ENCODE results near the gene MEP1A.
"Not testable (repeated sequence)": the region's sequence is repeated elsewhere in the genome, so short reads cannot be mapped to it uniquely, and the experiment has no call there.

Gene MEP1A

DNA sequence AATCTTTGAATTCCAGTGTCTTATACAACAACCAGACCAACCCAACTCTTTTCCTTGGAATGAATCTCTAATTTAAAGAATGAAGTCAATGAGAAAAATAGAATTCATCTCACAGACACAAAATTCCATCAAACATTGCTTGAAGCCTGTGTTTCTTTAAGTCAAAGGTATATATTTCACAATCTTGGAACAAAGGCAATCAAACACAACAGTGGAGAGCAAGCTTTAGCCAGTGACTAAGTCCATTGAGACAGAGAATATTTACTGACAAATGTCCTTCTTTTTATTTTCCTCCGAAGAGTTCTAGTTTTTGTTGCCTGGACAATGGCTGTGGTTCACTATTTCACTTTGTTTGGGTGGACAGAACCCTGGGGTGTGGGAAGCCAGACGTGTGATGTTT is 35.8 kb downstream of the MEP1A start:
- no peaks in the 10 kb centered on the region for H3K9me3 ChIP-seq (replicated peaks in 1 of 2; ENCODE audit: control insufficient read depth in 2 of 2, insufficient read depth in 1 of 2, low read depth in 1 of 2, low read length in 2 of 2)
- H3K27me3 ChIP-seq (ENCODE audit: control insufficient read depth in 3 of 3, insufficient read depth in 3 of 3, low read depth in 1 of 3, low read length in 3 of 3): no peaks in the 10 kb centered on the region
- H3K79me1 ChIP-seq (ENCODE audit: low read depth, low read length): no peaks in the 10 kb centered on the region
- no peak overlapping the region for H3K4ac ChIP-seq (ENCODE audit: low read length)
- no peak overlapping the region for H3K14ac ChIP-seq (ENCODE audit: low read length)
- H3K4me2 ChIP-seq (ENCODE audit: insufficient read depth, low read length, poor library complexity, severe bottlenecking): no peak overlapping the region
- H2BK12ac ChIP-seq (ENCODE audit: low read length): no peak overlapping the region
- no peaks in the 10 kb centered on the region for H3K4me1 ChIP-seq (ENCODE audit: control insufficient read depth in 2 of 2, insufficient read depth in 1 of 2, low read depth in 1 of 2, low read length in 2 of 2)
- no peak overlapping the region for H2BK5ac ChIP-seq (ENCODE audit: low read length)
- no peak overlapping the region for H3K4me3 ChIP-seq (ENCODE audit: low read length in 2 of 2)
- no peak overlapping the region for H3K23ac ChIP-seq (ENCODE audit: low read depth, low read length, poor library complexity)
- no peak overlapping the region for H3K9ac ChIP-seq (ENCODE audit: low read depth, low read length, poor library complexity)
- no peak overlapping the region for H2BK15ac ChIP-seq (ENCODE audit: low read length)
- no peak overlapping the region for H2AK5ac ChIP-seq (ENCODE audit: low read depth, low read length)
- H3K27ac ChIP-seq (replicated peaks; ENCODE audit: low read length): no peak overlapping the region
- no peak overlapping the region for H4K8ac ChIP-seq (ENCODE audit: low read depth, low read length)
- no CpG with 5 or more reads among the region's 2 CpGs for WGBS, 2 donors (ENCODE audit: extremely low coverage in 2 of 2, insufficient read length in 2 of 2, insufficient replicate concordance in 1 of 2)
- H4K91ac ChIP-seq (ENCODE audit: low read depth, low read length, poor library complexity): no peak overlapping the region
- H3K36me3 ChIP-seq (replicated peaks in 1 of 2; ENCODE audit: control insufficient read depth in 2 of 2, insufficient read depth in 2 of 2, low read length in 2 of 2): no peaks in the 10 kb centered on the region
- H2AFZ ChIP-seq (ENCODE audit: low read length): no peak overlapping the region
- H3K18ac ChIP-seq (ENCODE audit: low read length): no peak overlapping the region
- H2BK120ac ChIP-seq (ENCODE audit: low read depth, low read length): no peak overlapping the region
- DNase-seq (ENCODE audit: low spot score): no peak

DNA sequence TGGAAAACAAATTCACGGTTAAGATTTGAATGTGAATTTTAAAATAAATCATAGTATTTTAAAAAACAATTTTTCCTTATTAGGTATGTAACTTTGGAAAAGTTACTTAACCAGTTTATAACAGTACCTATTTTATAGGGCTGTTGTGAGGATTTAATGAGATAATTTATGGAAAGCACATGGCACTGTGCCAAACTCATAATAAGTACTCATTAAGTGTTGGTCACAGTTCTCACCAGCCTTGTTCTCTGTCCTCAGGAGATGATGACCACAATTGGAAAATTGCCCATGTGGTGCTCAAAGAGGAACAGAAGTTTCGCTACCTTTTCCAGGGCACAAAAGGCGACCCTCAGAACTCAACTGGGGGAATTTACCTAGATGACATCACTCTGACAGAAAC is 39.6 kb downstream of the MEP1A start:
- H3K4ac ChIP-seq (ENCODE audit: low read length): no peak overlapping the region
- H2AFZ ChIP-seq (ENCODE audit: low read length): no peak overlapping the region
- H3K4me3 ChIP-seq (ENCODE audit: low read length in 2 of 2): no peak overlapping the region
- no peak overlapping the region for H3K27ac ChIP-seq (replicated peaks; ENCODE audit: low read length)
- H3K9me3 ChIP-seq (replicated peaks in 1 of 2; ENCODE audit: control insufficient read depth in 2 of 2, insufficient read depth in 1 of 2, low read depth in 1 of 2, low read length in 2 of 2): no peaks in the 10 kb centered on the region
- no peak overlapping the region for H4K91ac ChIP-seq (ENCODE audit: low read depth, low read length, poor library complexity)
- no peaks in the 10 kb centered on the region for H3K4me1 ChIP-seq (ENCODE audit: control insufficient read depth in 2 of 2, insufficient read depth in 1 of 2, low read depth in 1 of 2, low read length in 2 of 2)
- no peak overlapping the region for H2BK12ac ChIP-seq (ENCODE audit: low read length)
- no peaks in the 10 kb centered on the region for H3K27me3 ChIP-seq (ENCODE audit: control insufficient read depth in 3 of 3, insufficient read depth in 3 of 3, low read depth in 1 of 3, low read length in 3 of 3)
- no peak overlapping the region for H3K14ac ChIP-seq (ENCODE audit: low read length)
- H3K4me2 ChIP-seq (ENCODE audit: insufficient read depth, low read length, poor library complexity, severe bottlenecking): peak overlapping the region; percentile 11
- H3K9ac ChIP-seq (ENCODE audit: low read depth, low read length, poor library complexity): no peak overlapping the region
- H2BK15ac ChIP-seq (ENCODE audit: low read length): no peak overlapping the region
- no CpG with 5 or more reads among the region's 3 CpGs for WGBS, 2 donors (ENCODE audit: extremely low coverage in 2 of 2, insufficient read length in 2 of 2, insufficient replicate concordance in 1 of 2)
- no peak for DNase-seq (ENCODE audit: low spot score)
- no peak overlapping the region for H2AK5ac ChIP-seq (ENCODE audit: low read depth, low read length)
- no peak overlapping the region for H2BK5ac ChIP-seq (ENCODE audit: low read length)
- no peaks in the 10 kb centered on the region for H3K79me1 ChIP-seq (ENCODE audit: low read depth, low read length)
- H3K23ac ChIP-seq (ENCODE audit: low read depth, low read length, poor library complexity): no peak overlapping the region
- no peak overlapping the region for H3K18ac ChIP-seq (ENCODE audit: low read length)
- H3K36me3 ChIP-seq (replicated peaks in 1 of 2; ENCODE audit: control insufficient read depth in 2 of 2, insufficient read depth in 2 of 2, low read length in 2 of 2): no peaks in the 10 kb centered on the region
- H4K8ac ChIP-seq (ENCODE audit: low read depth, low read length): no peak overlapping the region
- H2BK120ac ChIP-seq (ENCODE audit: low read depth, low read length): no peak overlapping the region

DNA sequence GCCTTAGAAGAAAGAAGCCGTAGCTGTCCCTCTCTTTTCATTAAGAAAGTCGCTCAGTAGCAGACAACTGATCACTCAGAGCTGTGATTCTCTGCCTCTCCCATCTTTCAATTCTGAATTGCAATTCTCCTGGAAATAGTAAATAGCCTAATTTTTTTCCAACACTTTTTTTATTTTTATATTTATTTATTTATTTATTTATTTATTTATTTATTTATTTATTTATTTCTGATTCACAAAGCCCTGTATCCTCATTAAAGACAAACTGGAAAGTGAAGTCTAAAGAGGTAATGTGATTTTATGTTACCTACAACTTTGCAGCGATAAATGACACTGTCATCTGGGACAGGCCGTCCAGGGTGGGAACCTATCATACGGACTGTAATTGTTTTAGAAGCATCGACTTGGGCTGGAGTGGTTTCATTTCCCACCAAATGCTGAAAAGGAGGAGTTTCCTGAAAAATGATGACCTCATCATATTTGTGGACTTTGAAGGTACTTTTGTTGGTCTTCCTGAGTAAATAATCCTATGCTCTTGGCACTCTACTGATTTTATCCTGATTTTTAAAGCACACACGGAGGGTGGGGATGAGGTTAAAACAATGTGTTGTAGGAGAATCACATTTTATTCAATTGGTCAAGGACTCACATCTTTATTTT is 41.2 kb downstream of the MEP1A start:
- not testable (repeated sequence) for H3K4me2 ChIP-seq (ENCODE audit: insufficient read depth, low read length, poor library complexity, severe bottlenecking); H3K18ac ChIP-seq (ENCODE audit: low read length); H2BK5ac ChIP-seq (ENCODE audit: low read length); H2BK15ac ChIP-seq (ENCODE audit: low read length); H3K23ac ChIP-seq (ENCODE audit: low read depth, low read length, poor library complexity); H3K4me3 ChIP-seq (ENCODE audit: low read length in 2 of 2); H2AK5ac ChIP-seq (ENCODE audit: low read depth, low read length); H3K27me3 ChIP-seq (ENCODE audit: control insufficient read depth in 3 of 3, insufficient read depth in 3 of 3, low read depth in 1 of 3, low read length in 3 of 3); H3K27ac ChIP-seq (replicated peaks; ENCODE audit: low read length); H3K9me3 ChIP-seq (replicated peaks in 1 of 2; ENCODE audit: control insufficient read depth in 2 of 2, insufficient read depth in 1 of 2, low read depth in 1 of 2, low read length in 2 of 2); H3K79me1 ChIP-seq (ENCODE audit: low read depth, low read length); H2AFZ ChIP-seq (ENCODE audit: low read length); H3K9ac ChIP-seq (ENCODE audit: low read depth, low read length, poor library complexity); H4K8ac ChIP-seq (ENCODE audit: low read depth, low read length); H2BK120ac ChIP-seq (ENCODE audit: low read depth, low read length); H3K4ac ChIP-seq (ENCODE audit: low read length); H3K4me1 ChIP-seq (ENCODE audit: control insufficient read depth in 2 of 2, insufficient read depth in 1 of 2, low read depth in 1 of 2, low read length in 2 of 2); H3K36me3 ChIP-seq (replicated peaks in 1 of 2; ENCODE audit: control insufficient read depth in 2 of 2, insufficient read depth in 2 of 2, low read length in 2 of 2); H3K14ac ChIP-seq (ENCODE audit: low read length); H4K91ac ChIP-seq (ENCODE audit: low read depth, low read length, poor library complexity); H2BK12ac ChIP-seq (ENCODE audit: low read length); DNase-seq (ENCODE audit: low spot score)
- no CpG with 5 or more reads among the region's 7 CpGs for WGBS, 2 donors (ENCODE audit: extremely low coverage in 2 of 2, insufficient read length in 2 of 2, insufficient replicate concordance in 1 of 2)

DNA sequence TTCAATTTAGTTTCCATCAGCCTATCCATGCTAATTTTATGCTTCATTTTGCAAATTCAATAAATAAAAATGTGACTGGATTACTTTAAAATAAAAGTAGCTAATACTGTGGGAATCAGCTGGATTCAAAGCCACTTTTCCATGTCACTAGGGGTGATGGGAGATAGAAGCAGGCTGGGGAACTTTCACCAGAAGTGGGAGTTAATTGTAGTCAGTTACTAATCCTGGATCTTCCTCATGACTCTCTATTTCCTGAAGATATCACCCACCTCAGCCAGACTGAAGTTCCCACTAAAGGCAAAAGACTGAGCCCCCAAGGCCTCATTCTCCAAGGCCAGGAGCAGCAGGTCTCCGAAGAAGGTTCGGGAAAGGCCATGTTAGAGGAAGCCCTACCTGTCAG is 41.8 kb downstream of the MEP1A start:
- not testable (repeated sequence) for H2BK12ac ChIP-seq (ENCODE audit: low read length); DNase-seq (ENCODE audit: low spot score); H2BK5ac ChIP-seq (ENCODE audit: low read length); H2AK5ac ChIP-seq (ENCODE audit: low read depth, low read length); H3K4me3 ChIP-seq (ENCODE audit: low read length in 2 of 2); H2BK15ac ChIP-seq (ENCODE audit: low read length); H3K27ac ChIP-seq (replicated peaks; ENCODE audit: low read length); H3K14ac ChIP-seq (ENCODE audit: low read length); H3K23ac ChIP-seq (ENCODE audit: low read depth, low read length, poor library complexity); H3K27me3 ChIP-seq (ENCODE audit: control insufficient read depth in 3 of 3, insufficient read depth in 3 of 3, low read depth in 1 of 3, low read length in 3 of 3); H3K4me2 ChIP-seq (ENCODE audit: insufficient read depth, low read length, poor library complexity, severe bottlenecking); H3K9ac ChIP-seq (ENCODE audit: low read depth, low read length, poor library complexity); H3K4ac ChIP-seq (ENCODE audit: low read length); H4K91ac ChIP-seq (ENCODE audit: low read depth, low read length, poor library complexity); H3K18ac ChIP-seq (ENCODE audit: low read length); H2BK120ac ChIP-seq (ENCODE audit: low read depth, low read length); H3K36me3 ChIP-seq (replicated peaks in 1 of 2; ENCODE audit: control insufficient read depth in 2 of 2, insufficient read depth in 2 of 2, low read length in 2 of 2); H3K4me1 ChIP-seq (ENCODE audit: control insufficient read depth in 2 of 2, insufficient read depth in 1 of 2, low read depth in 1 of 2, low read length in 2 of 2); H2AFZ ChIP-seq (ENCODE audit: low read length); H3K9me3 ChIP-seq (replicated peaks in 1 of 2; ENCODE audit: control insufficient read depth in 2 of 2, insufficient read depth in 1 of 2, low read depth in 1 of 2, low read length in 2 of 2); H4K8ac ChIP-seq (ENCODE audit: low read depth, low read length); H3K79me1 ChIP-seq (ENCODE audit: low read depth, low read length)
- no CpG with 5 or more reads among the region's 2 CpGs for WGBS, 2 donors (ENCODE audit: extremely low coverage in 2 of 2, insufficient read length in 2 of 2, insufficient replicate concordance in 1 of 2)

Data from neuronal stem cell (in vitro differentiated cells).